Cardiac muscle cell (in vitro differentiated cells and primary cell): Measurements from ENCODE around the gene PPP4R4. TPM values are rescaled to one million over a fixed set of nuclear protein-coding genes. Genes with fewer than 3 reads are reported as not detected.

Experiments
- DNase-seq, 2 donors: peaks; one replicate each; pipeline versions ENCODE4 v3.0.0 to v3.0.0-alpha.2; 2010 to 2017; ENCODE audit warnings: low read depth in 1 of 2, low spot score in 1 of 2
- H3K27ac ChIP-seq: fragments of 200-600 bp; sonication (generic); 2 replicates; pipeline ENCODE4 v1.5.1; 2016
- H3K27me3 ChIP-seq: fragments of 200-600 bp; sonication (generic); 2 replicates; pipeline ENCODE4 v1.6.0; 2016; ENCODE audit warnings: control low read depth
- H3K36me3 ChIP-seq: fragments of 200-600 bp; sonication (generic); 2 replicates; pipeline ENCODE4 v1.5.1; 2016; ENCODE audit warnings: control low read depth
- H3K4me1 ChIP-seq: fragments of 200-600 bp; sonication (generic); 2 replicates; pipeline ENCODE4 v1.8.1; 2017; ENCODE audit warnings: low read depth, mild to moderate bottlenecking, mixed run types
- H3K4me3 ChIP-seq: fragments of 200-600 bp; sonication (generic); 2 replicates; pipeline ENCODE4 v1.5.1; 2016; ENCODE audit warnings: mild to moderate bottlenecking
- H3K9me3 ChIP-seq: fragments of 200-600 bp; sonication (generic); 2 replicates; pipeline ENCODE4 v1.5.1; 2017; ENCODE audit warnings: low read depth, mild to moderate bottlenecking, control low read depth
- polyA plus RNA-seq: library from polyadenylated mRNA; unstranded; fragments of >200 nt; fragmentation: Nextera tagmentation; extraction: Ambion mirVana; gene quantifications from 2 replicates; pipeline ENCODE4 v1.2.1, GENCODE V29; 2016
- total RNA-seq: library from RNA; depleted of rRNA; stranded (reverse); fragments of >200 nt; gene quantifications from 2 replicates; pipeline ENCODE4 v1.2.3, GENCODE V29; 2016
- TF ChIP-seq, protein P1 (sequence below): IDR thresholded peaks from 2 replicates; pipeline ENCODE4 v1.5.1; 2012; ENCODE audit warnings: low read depth, mild to moderate bottlenecking, low read length

Gene PPP4R4
- total and polyA plus RNA-seq, 2 experiments from 2014 or later = 0.59 to 9.8 TPM

DNA sequence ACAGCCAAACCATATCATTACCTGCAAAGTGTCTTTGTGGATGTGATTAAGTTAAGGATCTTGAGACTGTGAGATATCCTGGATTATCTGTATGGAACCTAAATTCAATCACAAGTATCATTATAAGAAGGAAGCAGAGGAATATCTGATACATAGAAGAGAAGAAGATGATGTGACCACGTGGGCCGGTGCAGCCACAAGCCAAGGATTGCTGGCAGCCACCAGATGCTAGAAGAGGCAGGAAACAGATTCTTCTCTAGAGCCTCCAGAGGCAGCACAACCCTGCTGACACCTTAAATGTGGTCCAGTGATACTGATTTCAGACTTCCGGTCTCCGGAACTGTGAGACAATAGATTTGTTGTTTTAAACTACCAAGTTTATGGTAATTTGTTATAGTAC lies 38.6 kb upstream of the PPP4R4 start:
- TF ChIP-seq, protein P1, sequence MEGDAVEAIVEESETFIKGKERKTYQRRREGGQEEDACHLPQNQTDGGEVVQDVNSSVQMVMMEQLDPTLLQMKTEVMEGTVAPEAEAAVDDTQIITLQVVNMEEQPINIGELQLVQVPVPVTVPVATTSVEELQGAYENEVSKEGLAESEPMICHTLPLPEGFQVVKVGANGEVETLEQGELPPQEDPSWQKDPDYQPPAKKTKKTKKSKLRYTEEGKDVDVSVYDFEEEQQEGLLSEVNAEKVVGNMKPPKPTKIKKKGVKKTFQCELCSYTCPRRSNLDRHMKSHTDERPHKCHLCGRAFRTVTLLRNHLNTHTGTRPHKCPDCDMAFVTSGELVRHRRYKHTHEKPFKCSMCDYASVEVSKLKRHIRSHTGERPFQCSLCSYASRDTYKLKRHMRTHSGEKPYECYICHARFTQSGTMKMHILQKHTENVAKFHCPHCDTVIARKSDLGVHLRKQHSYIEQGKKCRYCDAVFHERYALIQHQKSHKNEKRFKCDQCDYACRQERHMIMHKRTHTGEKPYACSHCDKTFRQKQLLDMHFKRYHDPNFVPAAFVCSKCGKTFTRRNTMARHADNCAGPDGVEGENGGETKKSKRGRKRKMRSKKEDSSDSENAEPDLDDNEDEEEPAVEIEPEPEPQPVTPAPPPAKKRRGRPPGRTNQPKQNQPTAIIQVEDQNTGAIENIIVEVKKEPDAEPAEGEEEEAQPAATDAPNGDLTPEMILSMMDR = no peak
- no peaks in the 10 kb centered on the region for H3K36me3 ChIP-seq

DNA sequence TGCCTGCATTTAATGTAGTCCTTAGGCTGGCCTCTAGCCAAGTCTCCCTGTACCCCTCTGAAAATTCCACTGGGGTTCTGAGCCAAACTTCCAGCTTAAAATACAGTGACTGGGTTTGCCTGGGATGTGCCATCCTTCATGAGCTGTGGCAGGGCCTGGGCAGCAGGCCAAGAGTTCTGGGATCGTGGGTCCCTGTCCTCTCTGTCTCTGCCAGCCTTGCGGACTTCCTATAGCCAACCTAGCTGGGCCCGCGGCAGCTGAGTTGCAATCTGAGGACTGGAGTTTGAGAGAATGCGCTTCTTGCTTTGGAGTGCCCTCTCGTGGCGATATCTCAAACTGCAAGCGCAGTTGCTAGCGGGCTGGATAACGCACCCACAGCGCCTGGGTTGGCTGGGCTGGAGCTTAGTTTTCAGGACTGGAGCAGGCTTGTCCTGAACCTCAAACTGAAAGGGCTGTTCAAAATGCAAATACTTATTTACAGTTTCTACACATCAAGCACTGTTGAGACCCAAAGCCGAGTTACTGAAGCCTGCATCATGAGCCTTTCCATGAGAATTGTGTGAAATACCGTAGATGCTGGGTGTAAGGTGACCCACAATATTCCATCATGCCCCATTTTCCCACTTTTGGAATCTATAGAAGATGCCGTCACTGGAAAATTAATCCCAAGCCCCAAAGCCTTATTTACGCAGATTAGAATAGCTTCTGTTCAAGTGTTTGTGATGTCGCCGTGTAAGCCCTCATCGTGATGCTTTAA lies 37.4 kb upstream of the PPP4R4 start:
- no peaks in the 10 kb centered on the region for H3K4me1 ChIP-seq
- H3K27me3 ChIP-seq = no peaks in the 10 kb centered on the region
- H3K4me3 ChIP-seq = no peak overlapping the region
- H3K27ac ChIP-seq = no peak overlapping the region
- H3K9me3 ChIP-seq = no peaks in the 10 kb centered on the region
- peak; percentile 88 to 91 for DNase-seq
- TF ChIP-seq, protein P1 = peak; percentile 97
- no peaks in the 10 kb centered on the region for H3K36me3 ChIP-seq

More for the DNA sequence above, 38.6 kb upstream of the PPP4R4 start:
- H3K9me3 ChIP-seq = no peaks in the 10 kb centered on the region
- H3K4me3 ChIP-seq = no peak overlapping the region
- no peaks in the 10 kb centered on the region for H3K4me1 ChIP-seq
- no peaks in the 10 kb centered on the region for H3K27me3 ChIP-seq
- no peak overlapping the region for H3K27ac ChIP-seq
- DNase-seq = no peak

DNA sequence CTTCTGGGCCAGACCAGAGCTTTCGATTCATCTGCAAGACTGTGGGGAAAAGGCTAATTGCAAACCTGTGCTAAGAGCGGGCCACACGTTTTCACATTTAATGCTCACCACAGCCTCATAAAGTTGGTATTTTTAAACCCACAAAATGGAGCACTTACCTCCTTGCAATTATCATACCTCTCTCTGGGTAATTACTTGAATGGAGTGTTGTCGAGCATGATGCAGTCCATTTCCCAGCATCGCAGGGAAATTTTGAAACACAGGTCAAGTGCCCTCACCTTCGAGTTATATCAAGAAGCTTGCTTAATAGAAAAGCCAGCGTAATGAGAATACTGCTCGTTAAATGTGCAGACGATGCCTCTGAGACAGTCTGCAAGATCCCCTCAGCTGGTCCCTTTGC lies 35.9 kb upstream of the PPP4R4 start:
- DNase-seq = no peak
- H3K27me3 ChIP-seq = no peaks in the 10 kb centered on the region
- H3K36me3 ChIP-seq = no peaks in the 10 kb centered on the region
- TF ChIP-seq, protein P1 = no peak
- no peak overlapping the region for H3K4me3 ChIP-seq
- no peaks in the 10 kb centered on the region for H3K9me3 ChIP-seq
- no peak overlapping the region for H3K27ac ChIP-seq
- no peaks in the 10 kb centered on the region for H3K4me1 ChIP-seq

DNA sequence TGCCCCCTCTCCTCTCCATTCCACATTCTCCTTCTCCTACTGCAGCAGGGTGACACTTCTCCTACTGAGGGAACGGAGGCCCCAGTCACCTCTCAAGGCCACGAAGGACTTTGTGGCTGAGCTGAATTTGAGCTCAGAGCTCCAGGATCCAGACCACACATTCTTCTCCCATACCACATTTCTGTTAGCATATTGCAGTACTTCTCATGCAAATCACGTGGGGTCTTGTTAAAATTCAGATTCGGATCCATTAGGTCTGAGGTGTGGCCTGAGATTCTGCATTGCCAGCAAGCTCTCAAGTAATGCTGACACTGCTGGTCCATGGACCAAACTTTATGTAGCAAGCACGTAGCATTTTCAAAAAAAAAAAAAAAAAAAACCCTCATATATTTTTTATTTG lies 35.1 kb upstream of the PPP4R4 start:
- no peak for DNase-seq
- Histone ChIP-seq H3K27me3 (no peaks in the 10 kb centered on the region), H3K27ac (no peak overlapping the region), H3K9me3 (no peaks in the 10 kb centered on the region), H3K4me1 (no peaks in the 10 kb centered on the region), H3K4me3 (no peak overlapping the region), H3K36me3 (no peaks in the 10 kb centered on the region)
- TF ChIP-seq, protein P1 = no peak

DNA sequence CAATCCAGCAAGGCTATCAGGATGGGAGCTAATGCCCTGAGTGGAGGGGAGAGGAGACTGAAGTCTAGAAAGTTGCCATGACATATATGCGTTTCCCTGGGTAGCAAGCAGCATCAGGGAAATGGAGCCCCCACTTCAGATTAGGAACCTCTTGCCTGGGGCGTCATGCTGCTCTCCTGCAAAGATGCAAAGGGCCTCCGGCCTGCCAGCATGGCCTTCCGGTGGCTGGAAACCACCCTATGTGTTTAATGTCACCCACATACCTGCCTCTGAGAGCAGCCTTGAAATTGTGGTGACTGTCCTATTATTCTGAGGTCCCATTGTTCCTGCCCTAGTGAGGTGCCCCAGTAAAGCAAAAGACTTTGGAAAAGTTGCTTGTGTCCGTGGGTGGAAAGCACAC lies 34.7 kb upstream of the PPP4R4 start:
- H3K9me3 ChIP-seq = no peaks in the 10 kb centered on the region
- no peak for DNase-seq
- TF ChIP-seq, protein P1 = no peak

More for the DNA sequence above, 34.7 kb upstream of the PPP4R4 start:
- H3K27me3 ChIP-seq = no peaks in the 10 kb centered on the region
- no peaks in the 10 kb centered on the region for H3K4me1 ChIP-seq
- H3K27ac ChIP-seq = no peak overlapping the region
- H3K36me3 ChIP-seq = no peaks in the 10 kb centered on the region
- no peak overlapping the region for H3K4me3 ChIP-seq
